Mesendoderm (in vitro differentiated cells): ENCODE results near the gene RAPGEF3. TPM values are rescaled to one million over a fixed set of nuclear protein-coding genes. Genes with fewer than 3 reads are reported as not detected.

Source experiments
- DNase-seq: peaks from one replicate; pipeline ENCODE4 v3.0.0; 2013
- H2AK5ac ChIP-seq: 2 replicates; pipeline ENCODE4 v1.6.1; 2013; ENCODE audit warnings: low read length, inconsistent platforms
- H2BK120ac ChIP-seq: 2 replicates; pipeline ENCODE4 v1.6.1; 2013; ENCODE audit warnings: low read depth, mild to moderate bottlenecking, low read length, moderate library complexity, mixed read lengths
- H2BK15ac ChIP-seq: replicated peaks from 2 replicates; pipeline ENCODE4 v1.6.1; 2013; ENCODE audit warnings: low read depth, mild to moderate bottlenecking, moderate library complexity
- H2BK5ac ChIP-seq: 2 replicates; pipeline ENCODE4 v1.6.1; 2013; ENCODE audit warnings: low read length, inconsistent platforms
- H3K18ac ChIP-seq: 2 replicates; pipeline ENCODE4 v1.6.1; 2013; ENCODE audit warnings: mild to moderate bottlenecking, low read length, mixed read lengths
- H3K23ac ChIP-seq: one replicate; pipeline ENCODE4 v1.6.1; 2013; ENCODE audit warnings: low read length
- H3K27ac ChIP-seq: 2 replicates; pipeline ENCODE4 v1.5.1; 2013; ENCODE audit warnings: low read depth, mild to moderate bottlenecking, inconsistent platforms, low read length, moderate library complexity
- H3K27me3 ChIP-seq: 2 replicates; pipeline ENCODE4 v1.6.1; 2013; ENCODE audit warnings: low read length, control low read depth, mild to moderate bottlenecking, inconsistent platforms; ENCODE audit not compliant: insufficient read depth, poor library complexity
- H3K36me3 ChIP-seq: 2 replicates; pipeline ENCODE4 v1.6.1; 2013; ENCODE audit warnings: low read length, inconsistent platforms; ENCODE audit not compliant: control insufficient read depth, insufficient read depth
- H3K4ac ChIP-seq: one replicate; pipeline ENCODE4 v1.6.1; 2013; ENCODE audit warnings: low read depth, mild to moderate bottlenecking, low read length, moderate library complexity
- H3K4me1 ChIP-seq: 2 replicates; pipeline ENCODE4 v1.6.1; 2013; ENCODE audit warnings: low read depth, low read length, inconsistent platforms; ENCODE audit not compliant: control insufficient read depth
- H3K4me2 ChIP-seq: 2 replicates; pipeline ENCODE4 v1.6.1; 2013; ENCODE audit warnings: low read length
- H3K4me3 ChIP-seq: 2 replicates; pipeline ENCODE4 v1.5.1; 2013; ENCODE audit warnings: mild to moderate bottlenecking, low read length
- H3K56ac ChIP-seq: one replicate; pipeline ENCODE4 v1.6.1; 2013; ENCODE audit warnings: low read length
- H3K79me1 ChIP-seq: 2 replicates; pipeline ENCODE4 v1.6.1; 2013; ENCODE audit warnings: low read length, inconsistent platforms
- H3K79me2 ChIP-seq: 2 replicates; pipeline ENCODE4 v1.6.1; 2013; ENCODE audit warnings: mild to moderate bottlenecking, low read length; ENCODE audit not compliant: control insufficient read depth, insufficient read depth
- H3K9ac ChIP-seq: 2 replicates; pipeline ENCODE4 v1.6.1; 2013; ENCODE audit warnings: low read length, inconsistent platforms
- H4K5ac ChIP-seq: one replicate; pipeline ENCODE4 v1.6.1; 2013; ENCODE audit warnings: low read length
- H4K8ac ChIP-seq: one replicate; pipeline ENCODE4 v1.6.1; 2013; ENCODE audit warnings: low read depth, mild to moderate bottlenecking, control low read depth, low read length, moderate library complexity
- WGBS: extraction: QIAGEN DNeasy Blood & Tissue Kit; methylation state at CpG from one replicate; pipeline ENCODE4 v1.1.7; 2013; ENCODE audit warnings: low lambda C conversion rate, missing lambda C conversion rate; ENCODE audit not compliant: insufficient coverage; ENCODE audit errors: extremely low coverage; 5-methylcytosine and 5-hydroxymethylcytosine counted together
- polyA plus RNA-seq, 2 experiments: library from polyadenylated mRNA; stranded (reverse); fragments of 200-250 nt; gene quantifications; one replicate each; pipeline ENCODE4 v1.2.3, GENCODE V29; 2013

The RAPGEF3 gene, protein sequence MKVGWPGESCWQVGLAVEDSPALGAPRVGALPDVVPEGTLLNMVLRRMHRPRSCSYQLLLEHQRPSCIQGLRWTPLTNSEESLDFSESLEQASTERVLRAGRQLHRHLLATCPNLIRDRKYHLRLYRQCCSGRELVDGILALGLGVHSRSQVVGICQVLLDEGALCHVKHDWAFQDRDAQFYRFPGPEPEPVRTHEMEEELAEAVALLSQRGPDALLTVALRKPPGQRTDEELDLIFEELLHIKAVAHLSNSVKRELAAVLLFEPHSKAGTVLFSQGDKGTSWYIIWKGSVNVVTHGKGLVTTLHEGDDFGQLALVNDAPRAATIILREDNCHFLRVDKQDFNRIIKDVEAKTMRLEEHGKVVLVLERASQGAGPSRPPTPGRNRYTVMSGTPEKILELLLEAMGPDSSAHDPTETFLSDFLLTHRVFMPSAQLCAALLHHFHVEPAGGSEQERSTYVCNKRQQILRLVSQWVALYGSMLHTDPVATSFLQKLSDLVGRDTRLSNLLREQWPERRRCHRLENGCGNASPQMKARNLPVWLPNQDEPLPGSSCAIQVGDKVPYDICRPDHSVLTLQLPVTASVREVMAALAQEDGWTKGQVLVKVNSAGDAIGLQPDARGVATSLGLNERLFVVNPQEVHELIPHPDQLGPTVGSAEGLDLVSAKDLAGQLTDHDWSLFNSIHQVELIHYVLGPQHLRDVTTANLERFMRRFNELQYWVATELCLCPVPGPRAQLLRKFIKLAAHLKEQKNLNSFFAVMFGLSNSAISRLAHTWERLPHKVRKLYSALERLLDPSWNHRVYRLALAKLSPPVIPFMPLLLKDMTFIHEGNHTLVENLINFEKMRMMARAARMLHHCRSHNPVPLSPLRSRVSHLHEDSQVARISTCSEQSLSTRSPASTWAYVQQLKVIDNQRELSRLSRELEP
- 7.8 TPM for polyA plus RNA-seq (2013, experiment 1 of 2)
- 7.4 TPM for polyA plus RNA-seq (2013, experiment 2 of 2)

DNA sequence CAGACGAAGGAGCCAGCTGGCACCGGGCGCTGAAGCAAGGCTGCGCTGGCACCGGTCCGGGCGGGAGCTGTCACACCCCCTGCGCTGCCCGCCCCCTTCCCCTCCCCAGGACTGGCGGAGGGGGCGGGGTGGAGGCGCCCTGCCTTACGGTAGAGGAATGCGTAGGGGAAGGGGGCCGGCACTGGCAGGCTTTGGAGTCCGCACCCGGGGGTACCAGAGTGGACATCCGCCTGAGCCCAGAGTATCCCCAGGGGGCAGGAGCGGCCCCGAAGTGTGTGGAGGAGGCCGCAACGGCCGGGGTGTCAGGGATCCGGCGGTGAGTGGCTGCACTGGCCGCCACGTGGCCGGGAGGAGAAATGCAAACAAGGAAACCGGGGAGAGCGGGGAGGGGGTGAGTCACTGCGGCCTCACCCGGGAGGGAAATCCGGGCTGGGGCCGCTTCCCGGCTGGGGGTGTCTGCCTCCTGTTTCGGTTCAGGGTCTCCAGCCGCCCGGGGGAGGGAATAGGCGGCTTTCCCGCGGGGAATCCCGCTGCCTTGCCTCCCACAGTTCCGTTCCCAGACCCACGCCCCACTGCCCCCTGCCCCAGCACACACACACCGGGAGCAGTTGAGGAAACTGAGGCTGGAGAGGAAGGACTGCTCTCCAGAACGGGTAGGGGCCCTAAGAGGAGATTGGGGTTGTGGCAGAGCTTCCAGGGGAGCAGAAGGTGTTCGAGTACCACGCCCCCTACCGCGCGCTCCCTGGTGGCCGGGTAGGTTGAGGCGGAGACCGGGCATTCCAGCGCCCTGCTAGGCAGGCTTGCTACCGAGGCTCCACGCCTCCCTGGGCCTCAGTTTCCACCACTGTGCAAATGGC lies at the start of gene RAPGEF3:
Gene RAPGEF3, minus strand, starts transcription at position 47 of the 857 bp plus-strand sequence. CDS start 324 bp downstream, outside the sequence.
- Histone ChIP-seq H3K36me3 (no peaks in the 10 kb centered on the region), H3K79me2 (peaks cover 8% of the 10 kb centered on the region), H2BK5ac (peak within 1 kb of the TSS; percentile 62), H2AK5ac (peak within 1 kb of the TSS; percentile 98), H2BK15ac (no peak within 1 kb of the TSS), H3K27ac (peak within 1 kb of the TSS; percentile 82), H3K4me1 (peaks cover 31% of the 10 kb centered on the region), H4K5ac (no peak within 1 kb of the TSS), H3K56ac (peak within 1 kb of the TSS; percentile 90), H2BK120ac (peak within 1 kb of the TSS; percentile 10), H3K27me3 (no peaks in the 10 kb centered on the region), H3K18ac (peak within 1 kb of the TSS; percentile 62), H3K4me3 (peak within 1 kb of the TSS; percentile 48), H3K79me1 (peaks cover 9% of the 10 kb centered on the region), H3K23ac (peak within 1 kb of the TSS; percentile 72), H3K4me2 (peak within 1 kb of the TSS; percentile 81), H3K4ac (peak within 1 kb of the TSS; percentile 44), H4K8ac (peak within 1 kb of the TSS; percentile 16), H3K9ac (peak within 1 kb of the TSS; percentile 72)
- DNase-seq, result peak; percentile 89
- no CpG with 5 or more reads among the region's 57 CpGs for WGBS

DNA sequence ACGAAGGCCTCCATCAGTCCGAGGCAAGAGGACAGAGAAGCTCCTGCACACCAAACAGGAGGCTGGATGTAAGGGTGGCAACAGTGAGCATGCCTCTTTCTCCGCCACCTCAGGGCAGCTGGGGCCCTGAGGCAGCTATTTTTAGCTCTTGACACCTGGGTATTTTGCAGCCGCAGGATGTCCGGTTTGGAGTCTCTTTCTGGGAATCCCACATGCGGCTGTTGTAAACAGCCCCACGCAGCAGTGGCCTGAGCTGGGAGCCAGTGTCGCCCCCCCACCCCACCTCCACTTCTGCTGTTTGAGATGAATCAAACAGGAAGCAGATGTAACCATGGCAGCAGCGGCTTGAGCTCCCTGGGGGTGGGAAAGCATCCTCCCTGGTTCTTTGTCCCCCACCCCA lies 49.4 kb upstream of the RAPGEF3 start:
- H4K8ac ChIP-seq, result no peak overlapping the region
- no peak overlapping the region for H4K5ac ChIP-seq
- no peak overlapping the region for H3K4me3 ChIP-seq
- H3K56ac ChIP-seq, result no peak overlapping the region
- no peaks in the 10 kb centered on the region for H3K36me3 ChIP-seq
- peak; percentile 33 for DNase-seq
- H3K4me2 ChIP-seq, result no peak overlapping the region
- H2BK15ac ChIP-seq, result no peak overlapping the region
- no peak overlapping the region for H3K23ac ChIP-seq
- H3K79me1 ChIP-seq, result peaks cover 36% of the 10 kb centered on the region
- peaks cover 31% of the 10 kb centered on the region for H3K4me1 ChIP-seq
- no peak overlapping the region for H2BK120ac ChIP-seq
- H3K27ac ChIP-seq, result no peak overlapping the region
- H3K18ac ChIP-seq, result no peak overlapping the region
- no peak overlapping the region for H2BK5ac ChIP-seq
- no peak overlapping the region for H3K4ac ChIP-seq
- H3K79me2 ChIP-seq, result peaks cover 91% of the 10 kb centered on the region
- no peaks in the 10 kb centered on the region for H3K27me3 ChIP-seq
- H2AK5ac ChIP-seq, result no peak overlapping the region
- WGBS, result no CpG with 5 or more reads among the region's 9 CpGs
- H3K9ac ChIP-seq, result no peak overlapping the region

DNA sequence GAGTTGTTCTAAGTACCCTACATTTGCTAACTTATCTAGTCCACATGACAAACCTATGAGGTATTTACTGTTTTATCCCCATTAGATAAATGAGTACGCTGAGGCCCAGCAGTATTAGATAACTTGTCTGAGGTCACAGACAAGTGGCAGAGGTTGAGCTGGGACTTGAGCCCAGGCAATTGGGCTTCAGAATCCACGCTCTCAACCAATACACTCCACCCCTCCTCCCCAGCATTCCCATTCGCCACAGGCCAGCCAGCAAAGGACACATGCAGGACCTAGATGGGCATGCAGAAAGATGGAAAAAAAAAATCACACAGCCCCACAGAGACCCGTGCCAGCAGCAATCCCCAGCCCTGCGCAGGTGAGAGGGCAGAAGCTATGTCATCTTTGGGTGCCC lies 48.7 kb upstream of the RAPGEF3 start:
- no peak for DNase-seq
- Histone ChIP-seq H2BK120ac (no peak overlapping the region), H3K4ac (no peak overlapping the region), H3K4me3 (no peak overlapping the region), H3K27ac (no peak overlapping the region), H2BK5ac (no peak overlapping the region), H2AK5ac (no peak overlapping the region), H3K79me1 (peaks cover 39% of the 10 kb centered on the region), H3K79me2 (peaks cover 94% of the 10 kb centered on the region), H3K23ac (no peak overlapping the region), H3K18ac (no peak overlapping the region), H3K4me2 (no peak overlapping the region), H3K36me3 (no peaks in the 10 kb centered on the region), H3K9ac (no peak overlapping the region), H4K8ac (no peak overlapping the region), H3K27me3 (no peaks in the 10 kb centered on the region), H3K56ac (no peak overlapping the region), H3K4me1 (peaks cover 32% of the 10 kb centered on the region), H4K5ac (no peak overlapping the region), H2BK15ac (no peak overlapping the region)
- WGBS, result no CpG with 5 or more reads among the region's 5 CpGs

DNA sequence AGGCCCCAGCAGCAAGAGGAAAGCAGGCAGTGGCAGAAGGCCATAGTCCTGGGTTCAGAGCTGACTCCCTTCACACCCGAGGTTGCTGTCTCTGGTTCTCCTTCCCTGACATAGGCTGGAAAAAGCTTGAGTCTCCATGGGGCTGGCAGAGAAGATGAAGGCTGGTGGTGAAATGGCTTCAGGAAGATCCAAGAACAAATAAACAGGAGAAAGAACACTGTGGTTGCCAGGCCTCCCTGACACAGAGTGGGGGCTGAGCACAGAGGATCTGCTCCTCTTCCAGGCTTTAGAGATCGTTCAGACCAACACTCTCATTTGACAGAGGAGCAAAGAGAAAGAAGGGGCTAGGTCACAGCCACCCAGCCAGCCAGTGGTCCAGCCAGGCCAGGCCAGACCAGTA lies 46.7 kb upstream of the RAPGEF3 start:
- peaks cover 95% of the 10 kb centered on the region for H3K79me2 ChIP-seq
- no CpG with 5 or more reads among the region's 2 CpGs for WGBS
- H3K79me1 ChIP-seq, result peaks cover 46% of the 10 kb centered on the region
- no peaks in the 10 kb centered on the region for H3K27me3 ChIP-seq
- no peak overlapping the region for H3K56ac ChIP-seq
- H3K4me3 ChIP-seq, result no peak overlapping the region
- DNase-seq, result no peak
- H2AK5ac ChIP-seq, result no peak overlapping the region
- H2BK5ac ChIP-seq, result no peak overlapping the region
- H4K5ac ChIP-seq, result no peak overlapping the region
- no peak overlapping the region for H3K9ac ChIP-seq
- no peak overlapping the region for H4K8ac ChIP-seq
- H3K4me1 ChIP-seq, result peaks cover 19% of the 10 kb centered on the region
- no peak overlapping the region for H3K4me2 ChIP-seq
- H3K18ac ChIP-seq, result no peak overlapping the region
- H3K36me3 ChIP-seq, result peaks cover 3% of the 10 kb centered on the region
- no peak overlapping the region for H3K27ac ChIP-seq
- no peak overlapping the region for H2BK120ac ChIP-seq
- no peak overlapping the region for H3K4ac ChIP-seq
- H3K23ac ChIP-seq, result no peak overlapping the region
- no peak overlapping the region for H2BK15ac ChIP-seq

DNA sequence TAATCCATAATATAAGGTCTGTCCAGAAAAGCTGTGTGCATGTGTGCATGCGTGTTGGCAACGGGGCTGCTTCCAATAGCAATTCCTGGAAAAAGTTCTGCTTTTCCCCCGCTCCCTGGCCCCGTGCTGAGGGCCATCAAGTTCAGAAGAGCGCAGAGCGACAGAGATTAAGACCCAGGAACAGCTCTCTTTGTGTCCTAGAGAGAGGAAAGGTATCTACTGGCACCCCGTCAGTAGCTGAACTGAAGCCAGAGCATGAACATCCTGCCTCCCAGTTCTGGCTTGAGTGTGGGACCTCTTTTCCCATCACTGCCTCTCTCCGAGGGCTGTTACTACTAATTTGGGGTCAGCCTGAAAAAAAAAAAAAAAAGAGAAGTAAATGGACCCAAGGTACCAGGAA lies 45.5 kb upstream of the RAPGEF3 start:
- DNase-seq, result no peak
- H3K36me3 ChIP-seq, result peaks cover 3% of the 10 kb centered on the region
- H3K9ac ChIP-seq, result no peak overlapping the region
- no peak overlapping the region for H3K56ac ChIP-seq
- H2BK120ac ChIP-seq, result no peak overlapping the region
- no peak overlapping the region for H3K27ac ChIP-seq
- H3K27me3 ChIP-seq, result no peaks in the 10 kb centered on the region
- no peak overlapping the region for H3K23ac ChIP-seq
- no peak overlapping the region for H3K4me3 ChIP-seq
- peaks cover 97% of the 10 kb centered on the region for H3K79me2 ChIP-seq
- H3K4me2 ChIP-seq, result no peak overlapping the region
- no peak overlapping the region for H3K18ac ChIP-seq
- no peak overlapping the region for H2BK15ac ChIP-seq
- H3K4me1 ChIP-seq, result peaks cover 16% of the 10 kb centered on the region
- H2AK5ac ChIP-seq, result no peak overlapping the region
- no peak overlapping the region for H2BK5ac ChIP-seq
- no peak overlapping the region for H4K5ac ChIP-seq
- no peak overlapping the region for H4K8ac ChIP-seq
- no CpG with 5 or more reads among the region's 8 CpGs for WGBS
- peaks cover 50% of the 10 kb centered on the region for H3K79me1 ChIP-seq
- H3K4ac ChIP-seq, result no peak overlapping the region
